ENCODE measurements around the gene ERGIC1. TPM values are rescaled to one million over a fixed set of nuclear protein-coding genes. Genes with fewer than 3 reads are reported as not detected.

ERGIC1 gene
- total and polyA plus RNA-seq, 2 experiments from 2014 or later = 25.2 to 92.2 TPM

DNA sequence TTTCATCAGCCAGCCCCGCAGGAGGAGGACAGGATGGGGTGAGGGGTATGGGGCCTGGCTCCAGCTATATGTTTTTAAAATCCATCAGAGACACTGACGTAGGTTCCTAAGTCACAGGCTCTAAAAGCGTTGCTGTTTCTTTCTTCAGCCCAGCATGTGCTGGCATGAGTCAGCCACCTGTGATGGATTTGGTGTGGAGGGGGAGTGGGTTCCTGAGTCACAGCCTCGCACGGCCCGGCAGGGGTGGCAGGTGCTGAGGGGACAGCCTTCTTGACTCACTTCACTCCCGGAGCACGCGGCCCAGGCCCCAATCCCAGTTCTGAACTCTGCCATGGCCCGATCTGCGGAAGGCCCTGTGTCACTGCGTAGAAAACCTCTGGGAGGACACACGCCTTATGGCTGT, 86.4 kb downstream of the ERGIC1 start:
- no peak overlapping the region for H3K4me3 ChIP-seq
- Mint-ChIP-seq H3K27ac (no peak overlapping the region), H3K36me3 (ENCODE audit: low read depth) (peaks cover 52% of the 10 kb centered on the region), H3K4me3 (no peak overlapping the region), H3K9me3 (no peaks in the 10 kb centered on the region; the same call in 2 of the 3 replicates), H3K27me3 (ENCODE audit: insufficient read depth, low read depth, poor library complexity) (peaks cover 16% of the 10 kb centered on the region), H3K4me1 (no peaks in the 10 kb centered on the region; the same call in 2 of the 3 replicates)
- no peak overlapping the region for H2AFZ ChIP-seq
- ATAC-seq (no peak), DNase-seq (ENCODE audit: low spot score) (no peak)
- H3K4me1 ChIP-seq (ENCODE audit: insufficient read depth) = no peaks in the 10 kb centered on the region
- H3K4me2 ChIP-seq = no peak overlapping the region
- no peak overlapping the region for H3K27ac ChIP-seq (ENCODE audit: low read depth)
- TF ChIP-seq EZH2phosphoT487 (IDR thresholded peaks at IDR 0.05; ENCODE audit: unreplicated experiment) (no peak), EZH2 (IDR thresholded peaks at IDR 0.05; ENCODE audit: low read depth, unreplicated experiment) (no peak), CTCF (conservative IDR thresholded peaks at IDR 0.05; ENCODE audit: low read depth in 2 of 2) (no peak), CREB1 (CRISPR knock-in tag; IDR thresholded peaks at IDR 0.05; ENCODE audit: low read depth) (no peak), STAT1 (IDR thresholded peaks at IDR 0.05; ENCODE audit: unreplicated experiment) (no peak), JUNB (IDR thresholded peaks at IDR 0.05; ENCODE audit: unreplicated experiment) (no peak), NANOG (IDR thresholded peaks at IDR 0.05; ENCODE audit: borderline replicate concordance) (no peak), POLR2AphosphoS5 (IDR thresholded peaks at IDR 0.05; ENCODE audit: low read depth) (no peak), ZNF114 (CRISPR knock-in tag; IDR thresholded peaks at IDR 0.05) (no peak)
- TF ChIP-seq, protein P1, sequence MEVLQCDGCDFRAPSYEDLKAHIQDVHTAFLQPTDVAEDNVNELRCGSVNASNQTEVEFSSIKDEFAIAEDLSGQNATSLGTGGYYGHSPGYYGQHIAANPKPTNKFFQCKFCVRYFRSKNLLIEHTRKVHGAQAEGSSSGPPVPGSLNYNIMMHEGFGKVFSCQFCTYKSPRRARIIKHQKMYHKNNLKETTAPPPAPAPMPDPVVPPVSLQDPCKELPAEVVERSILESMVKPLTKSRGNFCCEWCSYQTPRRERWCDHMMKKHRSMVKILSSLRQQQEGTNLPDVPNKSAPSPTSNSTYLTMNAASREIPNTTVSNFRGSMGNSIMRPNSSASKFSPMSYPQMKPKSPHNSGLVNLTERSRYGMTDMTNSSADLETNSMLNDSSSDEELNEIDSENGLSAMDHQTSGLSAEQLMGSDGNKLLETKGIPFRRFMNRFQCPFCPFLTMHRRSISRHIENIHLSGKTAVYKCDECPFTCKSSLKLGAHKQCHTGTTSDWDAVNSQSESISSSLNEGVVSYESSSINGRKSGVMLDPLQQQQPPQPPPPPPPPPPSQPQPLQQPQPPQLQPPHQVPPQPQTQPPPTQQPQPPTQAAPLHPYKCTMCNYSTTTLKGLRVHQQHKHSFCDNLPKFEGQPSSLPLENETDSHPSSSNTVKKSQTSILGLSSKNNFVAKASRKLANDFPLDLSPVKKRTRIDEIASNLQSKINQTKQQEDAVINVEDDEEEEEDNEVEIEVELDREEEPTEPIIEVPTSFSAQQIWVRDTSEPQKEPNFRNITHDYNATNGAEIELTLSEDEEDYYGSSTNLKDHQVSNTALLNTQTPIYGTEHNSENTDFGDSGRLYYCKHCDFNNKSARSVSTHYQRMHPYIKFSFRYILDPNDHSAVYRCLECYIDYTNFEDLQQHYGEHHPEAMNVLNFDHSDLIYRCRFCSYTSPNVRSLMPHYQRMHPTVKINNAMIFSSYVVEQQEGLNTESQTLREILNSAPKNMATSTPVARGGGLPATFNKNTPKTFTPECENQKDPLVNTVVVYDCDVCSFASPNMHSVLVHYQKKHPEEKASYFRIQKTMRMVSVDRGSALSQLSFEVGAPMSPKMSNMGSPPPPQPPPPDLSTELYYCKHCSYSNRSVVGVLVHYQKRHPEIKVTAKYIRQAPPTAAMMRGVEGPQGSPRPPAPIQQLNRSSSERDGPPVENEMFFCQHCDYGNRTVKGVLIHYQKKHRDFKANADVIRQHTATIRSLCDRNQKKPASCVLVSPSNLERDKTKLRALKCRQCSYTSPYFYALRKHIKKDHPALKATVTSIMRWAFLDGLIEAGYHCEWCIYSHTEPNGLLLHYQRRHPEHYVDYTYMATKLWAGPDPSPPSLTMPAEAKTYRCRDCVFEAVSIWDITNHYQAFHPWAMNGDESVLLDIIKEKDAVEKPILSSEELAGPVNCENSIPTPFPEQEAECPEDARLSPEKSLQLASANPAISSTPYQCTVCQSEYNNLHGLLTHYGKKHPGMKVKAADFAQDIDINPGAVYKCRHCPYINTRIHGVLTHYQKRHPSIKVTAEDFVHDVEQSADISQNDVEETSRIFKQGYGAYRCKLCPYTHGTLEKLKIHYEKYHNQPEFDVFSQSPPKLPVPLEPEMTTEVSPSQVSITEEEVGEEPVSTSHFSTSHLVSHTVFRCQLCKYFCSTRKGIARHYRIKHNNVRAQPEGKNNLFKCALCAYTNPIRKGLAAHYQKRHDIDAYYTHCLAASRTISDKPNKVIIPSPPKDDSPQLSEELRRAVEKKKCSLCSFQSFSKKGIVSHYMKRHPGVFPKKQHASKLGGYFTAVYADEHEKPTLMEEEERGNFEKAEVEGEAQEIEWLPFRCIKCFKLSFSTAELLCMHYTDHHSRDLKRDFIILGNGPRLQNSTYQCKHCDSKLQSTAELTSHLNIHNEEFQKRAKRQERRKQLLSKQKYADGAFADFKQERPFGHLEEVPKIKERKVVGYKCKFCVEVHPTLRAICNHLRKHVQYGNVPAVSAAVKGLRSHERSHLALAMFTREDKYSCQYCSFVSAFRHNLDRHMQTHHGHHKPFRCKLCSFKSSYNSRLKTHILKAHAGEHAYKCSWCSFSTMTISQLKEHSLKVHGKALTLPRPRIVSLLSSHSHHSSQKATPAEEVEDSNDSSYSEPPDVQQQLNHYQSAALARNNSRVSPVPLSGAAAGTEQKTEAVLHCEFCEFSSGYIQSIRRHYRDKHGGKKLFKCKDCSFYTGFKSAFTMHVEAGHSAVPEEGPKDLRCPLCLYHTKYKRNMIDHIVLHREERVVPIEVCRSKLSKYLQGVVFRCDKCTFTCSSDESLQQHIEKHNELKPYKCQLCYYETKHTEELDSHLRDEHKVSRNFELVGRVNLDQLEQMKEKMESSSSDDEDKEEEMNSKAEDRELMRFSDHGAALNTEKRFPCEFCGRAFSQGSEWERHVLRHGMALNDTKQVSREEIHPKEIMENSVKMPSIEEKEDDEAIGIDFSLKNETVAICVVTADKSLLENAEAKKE (CRISPR knock-in tag; IDR thresholded peaks at IDR 0.05) = no peak
- TF ChIP-seq, protein P2, sequence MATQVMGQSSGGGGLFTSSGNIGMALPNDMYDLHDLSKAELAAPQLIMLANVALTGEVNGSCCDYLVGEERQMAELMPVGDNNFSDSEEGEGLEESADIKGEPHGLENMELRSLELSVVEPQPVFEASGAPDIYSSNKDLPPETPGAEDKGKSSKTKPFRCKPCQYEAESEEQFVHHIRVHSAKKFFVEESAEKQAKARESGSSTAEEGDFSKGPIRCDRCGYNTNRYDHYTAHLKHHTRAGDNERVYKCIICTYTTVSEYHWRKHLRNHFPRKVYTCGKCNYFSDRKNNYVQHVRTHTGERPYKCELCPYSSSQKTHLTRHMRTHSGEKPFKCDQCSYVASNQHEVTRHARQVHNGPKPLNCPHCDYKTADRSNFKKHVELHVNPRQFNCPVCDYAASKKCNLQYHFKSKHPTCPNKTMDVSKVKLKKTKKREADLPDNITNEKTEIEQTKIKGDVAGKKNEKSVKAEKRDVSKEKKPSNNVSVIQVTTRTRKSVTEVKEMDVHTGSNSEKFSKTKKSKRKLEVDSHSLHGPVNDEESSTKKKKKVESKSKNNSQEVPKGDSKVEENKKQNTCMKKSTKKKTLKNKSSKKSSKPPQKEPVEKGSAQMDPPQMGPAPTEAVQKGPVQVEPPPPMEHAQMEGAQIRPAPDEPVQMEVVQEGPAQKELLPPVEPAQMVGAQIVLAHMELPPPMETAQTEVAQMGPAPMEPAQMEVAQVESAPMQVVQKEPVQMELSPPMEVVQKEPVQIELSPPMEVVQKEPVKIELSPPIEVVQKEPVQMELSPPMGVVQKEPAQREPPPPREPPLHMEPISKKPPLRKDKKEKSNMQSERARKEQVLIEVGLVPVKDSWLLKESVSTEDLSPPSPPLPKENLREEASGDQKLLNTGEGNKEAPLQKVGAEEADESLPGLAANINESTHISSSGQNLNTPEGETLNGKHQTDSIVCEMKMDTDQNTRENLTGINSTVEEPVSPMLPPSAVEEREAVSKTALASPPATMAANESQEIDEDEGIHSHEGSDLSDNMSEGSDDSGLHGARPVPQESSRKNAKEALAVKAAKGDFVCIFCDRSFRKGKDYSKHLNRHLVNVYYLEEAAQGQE (IDR thresholded peaks at IDR 0.05; ENCODE audit: unreplicated experiment) = no peak
- TF ChIP-seq, protein P3, sequence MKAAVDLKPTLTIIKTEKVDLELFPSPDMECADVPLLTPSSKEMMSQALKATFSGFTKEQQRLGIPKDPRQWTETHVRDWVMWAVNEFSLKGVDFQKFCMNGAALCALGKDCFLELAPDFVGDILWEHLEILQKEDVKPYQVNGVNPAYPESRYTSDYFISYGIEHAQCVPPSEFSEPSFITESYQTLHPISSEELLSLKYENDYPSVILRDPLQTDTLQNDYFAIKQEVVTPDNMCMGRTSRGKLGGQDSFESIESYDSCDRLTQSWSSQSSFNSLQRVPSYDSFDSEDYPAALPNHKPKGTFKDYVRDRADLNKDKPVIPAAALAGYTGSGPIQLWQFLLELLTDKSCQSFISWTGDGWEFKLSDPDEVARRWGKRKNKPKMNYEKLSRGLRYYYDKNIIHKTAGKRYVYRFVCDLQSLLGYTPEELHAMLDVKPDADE (IDR thresholded peaks at IDR 0.05) = no peak
- no peaks in the 10 kb centered on the region for H3K27me3 ChIP-seq (ENCODE audit: insufficient read depth)
- no peaks in the 10 kb centered on the region for H3F3A ChIP-seq (replicated peaks; ENCODE audit: low read depth)
- H3K79me2 ChIP-seq (replicated peaks; ENCODE audit: insufficient read depth) = no peaks in the 10 kb centered on the region
- peaks cover 3% of the 10 kb centered on the region; the same call in 1 of the 2 replicates for H3K36me3 ChIP-seq (ENCODE audit: insufficient read depth)
- no peaks in the 10 kb centered on the region for H3K9me2 ChIP-seq (ENCODE audit: insufficient read depth)
- 0 out of 2 replicates have a peak, but pooled peaks cover 2% of the 10 kb centered on the region for H4K20me1 ChIP-seq (replicated peaks; ENCODE audit: insufficient read depth)
